CD4-positive, alpha-beta T cell treated with Interferon alpha-2 for 1 hour (primary cell): ENCODE data around the gene MEIOC.
"Not testable (repeated sequence)": the region's sequence is repeated elsewhere in the genome, so short reads cannot be mapped to it uniquely, and the experiment has no call there.

Experiments used
- DNase-seq, 2 donors: peaks; one replicate each; pipeline ENCODE4 v3.0.0-alpha.2; 2020 to 2022

MEIOC gene

DNA sequence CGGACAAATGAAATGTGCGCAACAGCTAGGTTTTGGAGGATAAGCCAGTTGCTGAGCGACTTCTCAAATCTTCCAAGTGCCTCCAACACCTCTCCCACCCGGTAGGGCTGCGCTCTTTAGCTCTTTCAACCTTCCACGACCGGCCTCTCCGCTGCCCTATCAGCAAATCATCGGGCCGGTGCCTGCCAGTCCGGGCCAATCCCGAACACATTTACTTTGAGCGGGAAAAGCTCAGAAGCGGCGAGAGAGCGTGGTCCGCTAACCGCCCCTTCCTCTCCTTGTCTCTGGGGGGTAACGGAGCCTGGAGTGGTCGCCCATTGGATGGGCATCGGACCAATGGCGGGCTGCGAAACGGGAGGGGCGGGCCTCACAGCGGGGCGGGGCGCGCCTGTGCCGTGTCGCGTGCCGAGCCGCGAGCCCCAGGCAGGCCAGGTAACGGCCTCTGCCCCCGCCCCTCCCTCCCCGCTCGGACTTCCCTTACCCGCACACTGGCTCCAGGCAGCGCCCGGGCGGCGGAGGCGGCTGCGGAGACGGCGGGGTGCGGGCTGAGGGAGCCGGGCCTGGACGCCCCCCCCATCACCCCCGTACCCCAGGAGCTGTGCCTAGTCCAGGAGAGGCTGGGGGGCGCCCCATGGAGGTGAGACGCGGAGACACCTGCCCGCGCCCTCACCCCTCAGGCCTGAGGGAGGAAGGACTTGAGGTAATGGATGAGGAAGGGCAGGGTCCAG, at the start of gene MEIOC:
Gene MEIOC (plus strand): TSS at position 486 of the 728 bp plus-strand sequence. CDS start 146 bp downstream, at position 632.
- DNase-seq: peak; percentile 4 to 31

DNA sequence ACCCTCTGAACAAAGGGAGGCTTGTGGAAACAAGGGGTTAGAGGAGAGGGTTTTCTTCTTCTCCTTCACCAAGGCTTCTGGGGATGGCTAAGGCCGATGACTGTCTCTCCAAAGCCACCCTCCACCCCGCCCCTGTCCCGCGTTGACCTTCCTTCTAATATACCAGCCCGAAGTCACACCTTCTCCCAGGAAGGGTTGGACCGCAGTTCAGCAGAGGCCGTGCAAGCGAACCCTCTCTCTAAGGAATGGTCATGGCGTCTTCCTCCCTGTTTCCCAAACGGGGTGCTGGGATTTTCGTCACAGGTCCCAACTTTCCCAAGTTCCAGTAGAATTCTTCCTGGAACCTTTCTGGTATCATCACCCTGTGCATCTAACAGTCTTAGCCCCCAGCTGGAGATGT, 49.6 kb upstream of the MEIOC start:
- DNase-seq: no peak

DNA sequence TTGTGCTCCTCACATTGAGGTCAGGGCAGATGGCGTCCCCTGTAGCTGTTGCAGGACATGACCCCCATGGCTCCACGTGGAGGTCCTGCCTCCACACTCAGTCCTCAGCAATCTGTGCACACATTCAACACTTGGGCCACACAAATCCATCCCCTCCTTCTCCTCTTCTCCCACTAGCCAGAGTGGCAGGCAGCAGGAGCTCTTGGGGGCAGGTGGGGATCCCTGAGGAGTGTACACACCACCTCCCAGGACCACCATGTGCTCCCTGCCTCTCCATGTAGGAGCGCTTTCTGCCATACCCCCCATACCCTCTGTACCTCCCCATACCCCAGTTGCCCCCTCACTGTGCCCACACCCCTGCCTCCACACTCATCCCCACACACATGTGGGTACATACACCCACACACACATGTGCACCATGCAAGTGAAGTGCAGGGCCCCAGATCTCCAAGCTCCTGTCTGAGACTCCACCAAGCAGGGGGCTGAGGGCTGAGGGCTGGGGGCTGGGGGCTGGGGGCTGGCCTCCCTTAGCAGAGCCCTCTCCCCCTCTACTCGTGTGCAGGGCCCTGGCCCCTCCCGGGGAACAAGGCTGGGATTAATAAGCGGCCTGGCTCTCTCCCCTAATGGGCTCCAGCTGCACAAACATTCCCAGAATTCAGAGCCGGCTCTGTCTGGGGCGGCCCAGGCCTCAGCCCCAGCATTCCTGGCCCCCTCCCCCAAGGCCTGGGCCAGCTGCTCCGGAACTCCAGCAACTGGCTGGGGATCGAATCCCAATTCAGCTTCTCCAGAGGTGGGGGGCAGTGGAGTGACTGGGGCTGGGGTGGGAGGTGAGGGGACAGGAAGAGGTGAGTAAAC, 48.2 kb upstream of the MEIOC start:
- DNase-seq: no peak

DNA sequence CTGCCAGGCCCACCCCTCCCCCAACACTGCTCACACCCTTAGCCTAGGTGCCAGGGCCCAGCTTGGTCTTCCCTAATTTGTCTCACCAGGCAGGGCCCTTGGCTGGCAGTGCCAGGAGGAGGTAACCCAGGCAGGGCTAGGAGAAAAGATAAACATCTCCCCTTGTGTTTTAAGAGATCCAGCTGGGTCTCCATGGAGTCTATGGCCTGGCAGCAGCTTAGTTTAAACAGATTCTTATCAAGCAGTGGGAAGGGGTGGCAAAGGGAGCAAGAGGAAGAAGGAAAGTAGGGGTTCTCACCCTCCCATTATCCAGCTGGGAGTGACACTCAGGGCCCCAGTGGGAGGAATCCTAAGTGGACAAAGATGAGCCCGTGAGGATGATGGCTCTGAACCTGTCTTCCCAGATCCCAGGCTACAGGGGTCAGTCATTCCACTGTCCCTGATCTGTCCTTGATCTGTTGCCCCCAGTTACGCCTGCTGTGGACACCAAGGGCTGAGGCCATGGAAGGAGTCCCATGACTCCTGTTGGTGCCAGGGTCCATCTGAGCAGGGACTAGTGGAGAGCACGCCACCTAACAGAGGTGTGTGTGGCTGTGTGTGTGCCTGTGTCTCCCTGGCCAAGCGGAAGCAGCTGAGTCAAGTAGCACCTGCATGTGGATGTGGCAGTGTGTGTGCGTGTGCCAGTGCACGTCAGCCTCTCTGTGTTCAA, 47.4 kb upstream of the MEIOC start:
- no peak for DNase-seq

DNA sequence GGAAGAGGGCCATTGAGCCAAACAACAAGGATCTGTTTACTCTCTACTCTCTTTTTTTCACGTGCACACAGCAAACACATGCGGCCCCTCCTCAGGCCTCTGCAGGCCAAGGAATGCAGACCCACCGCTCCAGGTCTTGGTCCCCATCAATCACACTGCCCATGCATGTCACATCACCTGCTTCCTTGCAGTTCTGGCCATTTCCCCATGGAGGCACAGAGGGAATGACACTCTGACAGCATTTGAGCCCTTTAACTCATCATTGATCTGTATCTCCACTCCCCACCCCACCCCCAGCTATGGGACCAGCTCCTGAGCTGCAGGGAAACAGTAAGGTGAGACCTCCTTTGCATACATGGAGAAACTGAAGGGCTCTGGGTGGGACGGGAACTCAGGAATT, 45.9 kb upstream of the MEIOC start:
- no peak for DNase-seq

DNA sequence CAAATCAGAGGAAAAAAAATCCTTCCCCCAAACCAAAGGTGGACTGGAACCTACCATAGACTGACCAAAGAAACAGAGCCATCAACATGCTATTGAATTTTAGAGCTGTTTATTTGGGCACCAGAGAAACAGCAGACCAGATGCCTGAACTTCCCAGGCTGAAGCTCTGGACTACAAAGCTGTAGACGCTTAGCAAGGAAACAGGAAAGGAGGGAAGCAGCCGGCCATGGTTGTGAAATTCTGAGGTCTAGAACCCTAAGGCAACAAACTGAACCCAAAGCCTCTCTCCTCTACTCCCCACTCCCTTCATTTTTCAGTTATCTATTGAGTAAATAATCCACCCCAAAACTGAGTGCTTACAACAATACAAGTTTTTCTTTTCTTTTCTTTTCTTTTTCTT, 45.4 kb upstream of the MEIOC start:
- DNase-seq: no peak

DNA sequence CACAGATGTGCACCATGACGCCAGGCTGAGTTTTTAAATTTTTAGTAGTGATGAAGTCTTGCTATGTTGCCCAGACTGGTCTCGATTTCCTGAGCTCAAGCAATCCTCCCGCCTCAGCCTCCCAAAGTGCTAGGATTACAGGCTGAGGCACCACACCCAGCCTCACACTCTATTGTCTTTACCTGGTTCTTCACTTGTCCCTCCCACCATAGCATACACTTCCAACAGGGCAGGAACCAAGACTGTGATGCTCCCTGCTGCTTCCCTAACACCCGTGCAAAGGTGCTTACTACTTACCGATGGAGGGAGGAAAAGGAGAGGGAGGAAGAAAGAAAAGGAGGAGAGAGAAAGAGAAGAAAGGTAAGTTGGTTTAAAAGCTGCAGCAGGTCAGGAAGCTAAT, 41.4 kb upstream of the MEIOC start:
- DNase-seq: no peak

DNA sequence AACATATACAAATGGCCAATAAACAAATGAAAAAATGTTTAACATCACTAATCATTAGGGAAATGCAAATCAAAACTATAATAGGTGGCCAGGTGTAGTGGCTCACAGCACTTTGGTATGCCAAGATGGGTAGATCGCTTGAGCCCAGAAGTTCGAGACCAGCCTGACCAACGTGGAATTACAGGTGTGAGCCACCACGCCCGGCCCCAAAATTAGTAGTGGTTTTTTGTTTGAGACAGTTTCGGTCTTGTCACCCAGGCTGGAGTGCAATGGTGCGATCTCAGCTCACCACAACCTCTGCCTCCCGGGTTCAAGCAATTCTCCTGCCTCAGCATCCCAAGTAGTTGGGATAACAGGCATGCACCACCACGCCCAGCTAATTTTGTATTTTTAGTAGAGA, 37.6 kb upstream of the MEIOC start:
- not testable (repeated sequence) for DNase-seq

DNA sequence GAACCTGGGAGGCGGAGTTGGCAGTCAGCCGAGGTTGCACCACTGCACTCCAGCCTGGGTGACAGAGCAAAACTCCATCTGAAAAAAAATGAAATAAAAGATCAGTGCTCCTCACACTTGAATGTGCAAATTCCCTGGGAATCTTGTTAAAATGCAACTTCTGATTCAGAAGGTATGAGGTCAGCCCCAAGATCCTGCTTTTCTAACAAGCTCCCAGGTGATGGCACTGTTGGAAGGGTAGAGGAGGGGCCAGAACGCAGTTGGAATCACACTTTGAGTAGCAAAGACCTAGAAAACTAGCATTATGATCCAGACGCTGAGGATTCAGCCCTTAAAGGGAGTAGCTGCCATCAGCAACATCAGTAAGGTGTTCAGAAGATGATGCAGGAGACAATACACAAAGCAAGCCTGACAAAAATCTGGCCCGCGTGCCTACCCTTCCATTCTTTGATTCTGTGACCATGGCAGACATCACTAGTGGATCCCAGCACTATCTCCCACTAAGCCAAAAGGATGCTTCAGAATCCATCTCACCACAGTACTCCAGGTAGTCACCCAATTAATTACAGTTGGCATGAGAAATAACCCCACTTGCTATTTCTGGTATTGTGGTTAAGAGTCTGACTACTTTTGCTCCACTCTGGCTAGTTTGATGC, 33.1 kb upstream of the MEIOC start:
- DNase-seq: no peak

DNA sequence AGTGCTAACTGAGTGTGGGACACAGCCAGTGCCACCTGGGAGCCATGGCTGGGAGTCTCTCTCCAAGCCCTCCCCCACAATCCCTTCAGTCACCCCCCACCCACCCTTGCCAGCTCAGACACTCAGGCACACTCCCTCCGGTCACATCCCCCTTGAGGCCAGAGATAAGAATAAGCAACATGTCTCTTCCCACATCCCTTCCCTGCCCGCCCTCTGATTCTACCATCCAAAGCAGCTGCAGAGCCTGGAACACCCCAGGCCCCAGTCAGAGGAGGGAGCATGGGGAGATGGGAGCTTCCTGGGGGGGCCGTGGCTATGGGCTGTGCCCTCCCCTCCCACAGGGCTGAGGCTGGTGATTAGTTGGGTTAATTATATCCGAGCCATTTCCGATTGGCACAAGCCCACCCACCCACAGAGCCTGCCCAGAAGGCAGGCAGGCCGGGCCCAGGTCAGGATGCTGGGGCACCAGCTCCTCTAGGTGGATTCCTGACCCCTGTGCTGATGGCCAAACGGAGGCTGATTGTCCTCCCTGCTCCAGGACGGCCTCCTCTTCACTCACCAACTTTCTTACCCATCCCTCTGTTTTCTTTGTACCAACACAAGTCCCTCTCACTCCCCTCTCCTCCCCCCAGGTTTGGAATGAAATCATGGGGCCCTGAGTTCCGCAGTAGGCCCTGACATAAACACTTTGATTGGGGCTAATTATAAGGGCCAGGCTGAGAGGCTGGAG, 28.6 kb upstream of the MEIOC start:
- DNase-seq: no peak

DNA sequence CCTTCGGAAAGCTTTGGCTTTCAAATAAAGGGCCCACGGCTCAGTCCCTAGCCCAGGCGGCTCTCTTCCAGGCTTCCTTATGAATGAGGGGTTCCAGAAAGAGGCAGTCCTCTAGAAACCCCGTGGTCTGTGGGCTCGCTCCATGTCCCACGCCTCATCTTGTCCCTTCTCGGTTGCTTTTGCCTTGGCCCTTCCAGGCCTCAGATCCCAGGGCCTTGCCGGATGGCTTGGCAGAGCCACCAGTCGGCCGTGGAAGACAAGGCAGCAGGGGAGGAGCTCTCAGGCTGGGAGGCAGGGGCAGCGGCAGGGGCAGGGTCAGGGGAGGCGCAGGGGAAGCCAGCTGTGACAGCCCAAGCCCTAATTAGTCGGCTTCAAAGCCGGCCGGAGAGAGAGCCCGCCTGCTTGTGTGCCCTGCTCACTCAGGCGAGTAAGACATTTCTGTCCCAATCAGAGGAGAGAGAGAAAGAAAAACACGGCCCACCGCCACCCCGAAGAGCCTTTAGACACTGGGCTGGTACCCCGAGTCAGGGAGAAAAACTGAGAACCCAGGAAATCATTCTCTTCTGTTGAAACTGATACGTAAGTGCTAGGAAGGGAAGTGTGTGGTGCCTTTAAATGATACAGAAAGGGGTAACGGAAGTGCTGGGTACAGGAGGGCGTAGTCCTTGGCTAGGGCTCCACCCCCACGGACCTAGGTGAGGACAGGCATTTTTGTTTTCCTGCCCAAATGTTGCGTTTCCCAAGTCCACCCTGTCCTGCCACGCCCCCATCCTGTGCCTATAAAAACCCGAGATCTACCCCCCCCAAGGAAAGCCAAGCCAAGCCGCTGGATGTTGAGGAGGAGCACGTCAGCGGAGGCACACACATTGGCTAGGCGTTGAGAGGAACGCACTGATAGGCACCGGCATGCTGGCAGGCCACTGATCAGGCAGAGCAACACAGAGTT, 27.8 kb upstream of the MEIOC start:
- peak; percentile 15 to 17 for DNase-seq

DNA sequence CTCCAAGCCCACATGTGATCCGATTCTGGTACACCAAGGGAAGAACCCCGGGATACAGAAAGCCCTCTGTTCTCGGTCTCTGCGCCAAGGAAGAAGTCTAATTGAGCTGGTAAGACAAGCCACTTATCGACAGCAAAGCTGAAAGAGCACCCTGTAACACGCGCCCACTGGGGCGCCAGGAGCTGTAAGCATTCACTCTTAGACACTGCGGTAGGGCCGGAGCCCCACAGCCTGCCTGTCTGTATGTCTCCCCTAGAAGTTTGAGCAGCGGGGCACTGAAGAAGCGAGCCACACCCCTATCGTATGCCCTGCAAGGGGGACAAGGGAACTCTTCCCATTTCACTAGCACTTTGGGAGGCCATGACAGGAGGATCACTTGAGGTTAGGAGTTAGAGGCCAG, 27.0 kb upstream of the MEIOC start:
- DNase-seq: no peak

DNA sequence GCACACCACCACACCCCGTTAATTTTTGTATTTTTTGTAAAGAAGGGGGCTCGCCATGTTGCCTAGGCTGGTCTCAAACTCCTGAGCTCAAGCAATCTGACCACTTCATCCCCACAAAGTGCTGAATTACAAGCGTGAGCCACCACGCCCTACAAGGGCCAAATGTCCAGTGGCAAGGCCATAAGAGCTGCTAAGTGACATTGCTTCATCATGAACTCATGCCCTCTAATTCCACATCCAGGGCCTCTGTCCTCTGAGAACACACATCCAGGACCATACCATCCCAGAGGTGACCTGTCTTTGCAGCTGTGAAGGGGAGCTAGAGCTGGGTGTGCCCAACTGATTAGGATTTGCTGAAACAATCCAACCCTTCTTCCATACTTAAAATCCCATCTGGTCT, 25.6 kb upstream of the MEIOC start:
- no peak for DNase-seq

DNA sequence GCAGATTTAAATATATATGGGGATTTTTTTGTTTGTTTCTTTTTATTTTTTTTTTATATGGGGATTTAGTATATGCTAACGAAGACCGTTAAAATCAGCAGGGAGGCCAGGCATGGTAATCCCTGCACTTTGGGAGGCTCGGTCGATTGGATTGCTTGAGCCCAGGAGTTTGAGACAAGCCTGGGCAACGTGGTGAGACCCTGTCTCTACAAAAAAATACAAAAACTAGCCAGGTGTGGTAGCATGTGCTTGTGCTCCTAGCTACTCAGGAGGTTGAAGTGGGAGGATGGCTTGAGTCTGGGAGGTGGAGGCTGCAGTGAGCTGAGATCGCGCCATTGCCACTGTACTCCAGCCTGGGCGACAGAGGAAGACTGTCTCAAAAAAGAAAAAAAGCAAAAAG, 22.3 kb upstream of the MEIOC start:
- no peak for DNase-seq

DNA sequence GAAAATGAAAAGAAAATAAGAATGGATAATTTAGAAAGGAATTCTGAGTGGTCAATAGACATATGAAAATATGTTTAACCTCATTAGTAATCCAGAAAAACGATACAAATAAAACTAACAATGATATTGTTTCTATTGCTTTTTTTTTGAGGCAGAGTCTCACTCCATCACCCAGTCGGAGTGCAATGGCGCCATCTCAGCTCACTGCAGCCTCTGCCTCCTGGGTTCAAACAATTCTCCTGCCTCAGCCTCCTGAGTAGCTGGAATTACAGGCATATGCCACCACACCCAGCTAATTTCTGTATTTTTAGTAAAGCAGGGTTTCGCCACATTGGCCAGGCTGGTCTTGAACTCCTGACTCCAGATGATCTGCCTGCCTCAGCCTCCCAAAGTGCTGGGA, 21.9 kb upstream of the MEIOC start:
- not testable (repeated sequence) for DNase-seq

DNA sequence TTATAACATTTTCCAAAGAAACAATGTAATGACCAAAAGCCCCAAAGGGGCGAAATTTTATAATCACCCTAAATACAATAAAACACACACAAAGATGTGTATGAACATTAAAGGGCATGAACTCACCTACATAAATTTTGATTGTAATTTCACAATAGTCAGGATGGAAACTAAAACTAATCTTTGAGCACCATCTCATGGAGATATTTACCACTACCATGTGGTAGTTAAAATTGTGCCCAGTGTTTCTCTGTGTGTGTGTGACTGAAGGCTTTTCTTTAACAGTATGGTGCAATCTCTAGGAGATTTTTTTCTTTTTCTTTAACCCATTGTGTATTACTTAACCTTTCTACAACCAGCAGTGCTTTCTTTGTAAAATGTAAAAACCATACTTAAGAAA, 19.7 kb upstream of the MEIOC start:
- DNase-seq: peak in 1 of 2 donors; percentile 13

DNA sequence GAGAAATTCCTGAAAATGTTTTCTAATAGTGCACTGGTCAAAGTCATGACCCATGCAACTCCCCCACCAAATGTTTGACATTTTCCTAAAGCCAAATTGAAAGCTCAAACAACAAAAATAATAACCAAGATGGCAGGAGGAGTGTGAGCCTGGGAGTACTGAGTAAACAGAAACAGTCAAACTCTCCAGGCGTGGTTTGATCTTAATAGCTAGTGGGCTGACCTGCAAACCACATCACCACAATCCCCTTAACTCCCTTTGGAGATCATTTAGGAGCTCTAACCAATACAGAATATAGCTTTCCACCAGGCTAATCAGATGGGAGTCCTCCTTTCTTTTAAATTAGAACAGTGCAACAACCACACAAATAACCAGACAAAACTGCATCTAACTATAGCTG, 19.2 kb upstream of the MEIOC start:
- no peak for DNase-seq

DNA sequence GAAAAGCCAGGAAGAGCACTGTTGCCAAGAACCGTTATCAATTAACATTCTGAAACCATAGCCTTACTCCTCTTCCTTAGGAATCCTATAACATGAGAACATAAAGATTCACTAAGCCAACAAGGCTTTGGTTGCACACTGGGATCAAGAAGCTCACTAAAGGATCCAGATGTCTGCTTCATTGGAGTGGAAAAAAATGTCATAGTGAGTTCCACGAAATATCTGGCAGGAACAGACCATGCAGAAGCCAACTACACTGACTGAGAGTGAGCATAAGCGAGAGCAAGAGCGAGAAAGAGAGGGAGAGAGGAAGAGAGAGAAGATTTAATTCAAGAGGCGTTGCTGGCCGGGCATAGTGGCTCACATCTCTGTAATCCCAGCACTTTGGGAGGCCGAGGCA, 13.4 kb upstream of the MEIOC start:
- no peak for DNase-seq

DNA sequence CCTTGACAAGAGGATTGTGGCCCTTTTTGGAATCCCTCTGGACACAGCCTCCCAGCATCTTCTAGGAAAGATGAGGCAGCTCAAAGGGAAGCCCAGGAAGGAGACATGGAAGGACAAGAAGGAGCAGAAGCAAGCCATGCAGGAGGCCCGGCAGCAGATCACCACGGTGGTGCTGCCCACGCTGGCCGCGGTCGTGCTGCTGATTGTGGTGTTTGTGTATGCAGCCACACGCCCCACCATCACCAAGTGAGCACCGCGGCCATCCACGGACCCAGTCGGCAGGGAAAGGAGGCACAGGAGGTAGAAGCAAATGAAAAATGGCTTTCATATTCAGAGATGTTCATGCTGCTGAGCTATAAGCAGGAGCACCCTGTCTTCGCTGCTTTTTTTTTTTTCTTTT, 10.9 kb upstream of the MEIOC start:
- DNase-seq: no peak

DNA sequence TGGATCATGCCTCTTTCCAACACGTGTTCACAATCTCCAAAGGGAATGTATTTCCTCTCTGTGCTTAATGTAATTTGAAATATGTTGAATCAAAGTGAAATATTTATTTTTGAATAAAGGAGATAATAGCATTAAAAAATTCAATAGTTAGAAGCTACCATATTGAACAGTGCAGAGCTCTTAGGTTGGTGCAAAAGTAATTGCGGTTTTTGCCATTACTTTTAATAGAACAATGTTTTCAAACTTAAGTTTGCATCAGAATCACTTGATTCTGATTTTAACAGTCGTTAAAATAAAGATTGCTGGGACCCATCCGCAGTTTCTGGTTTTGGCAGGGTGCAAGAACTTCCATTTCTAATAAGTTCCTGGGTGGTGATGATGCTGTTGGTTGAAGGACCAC, 10.0 kb upstream of the MEIOC start:
- DNase-seq: no peak

DNA sequence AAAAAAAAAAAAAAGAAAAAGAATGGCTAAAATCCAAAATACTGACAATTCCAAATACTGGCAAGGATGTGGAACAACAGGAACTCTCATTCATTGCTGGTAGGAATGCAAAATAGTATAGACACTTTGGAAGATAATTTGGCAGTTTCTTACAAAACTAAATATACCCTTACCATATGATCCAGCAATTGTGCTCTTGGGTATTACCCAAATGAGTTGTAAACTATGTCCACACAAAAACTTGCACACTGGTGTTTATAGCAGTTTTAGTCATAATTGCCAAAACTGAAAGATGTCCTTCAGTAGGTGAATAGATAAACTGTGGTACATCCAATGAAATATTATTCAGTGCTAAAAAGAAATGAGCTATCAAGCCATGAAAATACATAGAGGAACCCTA, 8.5 kb upstream of the MEIOC start:
- no peak for DNase-seq
